OCI-LY3 (cell line): Measurements from ENCODE around the gene CHST15.

Experiments
- CTCF ChIP-seq: fragments of 200-600, 300-600 bp; sonication (generic); IDR thresholded peaks from 2 replicates; pipeline ENCODE4 v1.5.1; 2014; ENCODE audit warnings: antibody characterized with exemption, low read length, low read depth
- EZH2phosphoT487 ChIP-seq: fragments of 200-600 bp; shearing (Covaris generic); IDR thresholded peaks from 2 replicates; pipeline ENCODE4 v1.6.1; 2018; ENCODE audit warnings: antibody characterized with exemption, mixed run types, low read depth

- no peak for TF ChIP-seq CTCF
- TF ChIP-seq EZH2phosphoT487 = no peak
These were observed 29.4 kb downstream of the CHST15 start for GRCh38 chr10:124063750-124064603.
